ENCODE measurements around the gene PLPPR1. TPM values are rescaled to one million over a fixed set of nuclear protein-coding genes. Genes with fewer than 3 reads are reported as not detected.

The PLPPR1 gene
- total and polyA plus RNA-seq, 2 of the 4 experiments (the other 2 are of a cell fraction): not detected

DNA sequence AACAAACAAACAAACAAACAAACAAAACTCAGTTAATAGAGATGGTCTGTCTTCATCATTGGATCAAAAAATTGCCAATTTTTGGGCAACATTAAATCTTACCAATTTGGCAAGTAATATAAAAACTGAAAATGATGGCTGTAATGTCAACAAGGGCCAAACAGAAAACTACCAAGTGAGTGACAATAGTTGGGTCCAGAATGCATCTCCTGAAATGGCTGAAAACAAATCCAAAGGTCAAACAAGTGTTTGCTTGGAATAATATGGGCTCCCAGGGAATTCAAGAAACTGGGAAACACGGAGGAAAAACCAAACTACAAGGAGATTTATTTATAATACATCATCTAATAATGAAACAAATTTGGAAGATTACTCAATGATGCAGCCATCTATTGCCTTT is 331.2 kb downstream of the PLPPR1 start:
- POLR2A ChIA-PET (ENCODE audit: unreplicated experiment): no interaction called here
- ATAC-seq (ENCODE audit: low read depth) (no peak), DNase-seq (no peak)
- H4K91ac ChIP-seq (ENCODE audit: insufficient read depth, low read depth, low read length): no peak overlapping the region
- H4K20me1 ChIP-seq (ENCODE audit: insufficient read depth, low read length): no peaks in the 10 kb centered on the region
- no peak overlapping the region for H3K9ac ChIP-seq (ENCODE audit: low read depth, low read length)
- TF ChIP-seq RFX5 (IDR thresholded peaks at IDR 0.05; ENCODE audit: low read depth, low read length) (no peak), RAD21 (IDR thresholded peaks at IDR 0.05; ENCODE audit: low read length) (no peak), MAZ (IDR thresholded peaks at IDR 0.05; ENCODE audit: borderline replicate concordance, low read depth, low read length) (no peak), FOS (IDR thresholded peaks at IDR 0.05; ENCODE audit: low read depth, low read length) (no peak), BHLHE40 (IDR thresholded peaks at IDR 0.05; ENCODE audit: low read depth, low read length) (no peak), NFE2L2 (IDR thresholded peaks at IDR 0.05; ENCODE audit: low read depth, low read length) (no peak), MXI1 (IDR thresholded peaks at IDR 0.05; ENCODE audit: borderline replicate concordance, low read depth, low read length) (no peak), CEBPB (IDR thresholded peaks at IDR 0.05; ENCODE audit: low read depth, low read length) (no peak), CHD1 (IDR thresholded peaks at IDR 0.05; ENCODE audit: low read depth, low read length) (no peak), SMC3 (IDR thresholded peaks at IDR 0.05; ENCODE audit: low read depth, low read length) (no peak), MAFK (IDR thresholded peaks at IDR 0.05; ENCODE audit: low read depth, low read length) (no peak), POLR2A (IDR thresholded peaks at IDR 0.05; ENCODE audit: low read depth, low read length) (no peak), RCOR1 (IDR thresholded peaks at IDR 0.05; ENCODE audit: insufficient replicate concordance, low read length) (no peak)
- TF ChIP-seq, protein P1, sequence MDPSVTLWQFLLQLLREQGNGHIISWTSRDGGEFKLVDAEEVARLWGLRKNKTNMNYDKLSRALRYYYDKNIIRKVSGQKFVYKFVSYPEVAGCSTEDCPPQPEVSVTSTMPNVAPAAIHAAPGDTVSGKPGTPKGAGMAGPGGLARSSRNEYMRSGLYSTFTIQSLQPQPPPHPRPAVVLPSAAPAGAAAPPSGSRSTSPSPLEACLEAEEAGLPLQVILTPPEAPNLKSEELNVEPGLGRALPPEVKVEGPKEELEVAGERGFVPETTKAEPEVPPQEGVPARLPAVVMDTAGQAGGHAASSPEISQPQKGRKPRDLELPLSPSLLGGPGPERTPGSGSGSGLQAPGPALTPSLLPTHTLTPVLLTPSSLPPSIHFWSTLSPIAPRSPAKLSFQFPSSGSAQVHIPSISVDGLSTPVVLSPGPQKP (IDR thresholded peaks at IDR 0.05; ENCODE audit: borderline replicate concordance, low read depth, low read length): no peak
- TF ChIP-seq, protein P2, sequence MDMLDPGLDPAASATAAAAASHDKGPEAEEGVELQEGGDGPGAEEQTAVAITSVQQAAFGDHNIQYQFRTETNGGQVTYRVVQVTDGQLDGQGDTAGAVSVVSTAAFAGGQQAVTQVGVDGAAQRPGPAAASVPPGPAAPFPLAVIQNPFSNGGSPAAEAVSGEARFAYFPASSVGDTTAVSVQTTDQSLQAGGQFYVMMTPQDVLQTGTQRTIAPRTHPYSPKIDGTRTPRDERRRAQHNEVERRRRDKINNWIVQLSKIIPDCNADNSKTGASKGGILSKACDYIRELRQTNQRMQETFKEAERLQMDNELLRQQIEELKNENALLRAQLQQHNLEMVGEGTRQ (IDR thresholded peaks at IDR 0.05; ENCODE audit: low read depth, low read length): no peak
- TF ChIP-seq, protein P3, sequence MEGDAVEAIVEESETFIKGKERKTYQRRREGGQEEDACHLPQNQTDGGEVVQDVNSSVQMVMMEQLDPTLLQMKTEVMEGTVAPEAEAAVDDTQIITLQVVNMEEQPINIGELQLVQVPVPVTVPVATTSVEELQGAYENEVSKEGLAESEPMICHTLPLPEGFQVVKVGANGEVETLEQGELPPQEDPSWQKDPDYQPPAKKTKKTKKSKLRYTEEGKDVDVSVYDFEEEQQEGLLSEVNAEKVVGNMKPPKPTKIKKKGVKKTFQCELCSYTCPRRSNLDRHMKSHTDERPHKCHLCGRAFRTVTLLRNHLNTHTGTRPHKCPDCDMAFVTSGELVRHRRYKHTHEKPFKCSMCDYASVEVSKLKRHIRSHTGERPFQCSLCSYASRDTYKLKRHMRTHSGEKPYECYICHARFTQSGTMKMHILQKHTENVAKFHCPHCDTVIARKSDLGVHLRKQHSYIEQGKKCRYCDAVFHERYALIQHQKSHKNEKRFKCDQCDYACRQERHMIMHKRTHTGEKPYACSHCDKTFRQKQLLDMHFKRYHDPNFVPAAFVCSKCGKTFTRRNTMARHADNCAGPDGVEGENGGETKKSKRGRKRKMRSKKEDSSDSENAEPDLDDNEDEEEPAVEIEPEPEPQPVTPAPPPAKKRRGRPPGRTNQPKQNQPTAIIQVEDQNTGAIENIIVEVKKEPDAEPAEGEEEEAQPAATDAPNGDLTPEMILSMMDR (conservative IDR thresholded peaks at IDR 0.05; ENCODE audit: low read depth, low read length): no peak
- no CpG with 5 or more reads among the region's 1 CpG for WGBS, 2 experiments (ENCODE audit: extremely low coverage in 2 of 2, insufficient read length in 1 of 2)
- H3K14ac ChIP-seq (replicated peaks; ENCODE audit: low read depth, low read length): no peak overlapping the region
- in situ Hi-C loops (cut with MboI; ENCODE audit: low sequenced_read_pairs) (no loop called here), intact Hi-C loops (cut with micrococcal nuclease) (no loop called here), dilution Hi-C loops (cut with HindIII; ENCODE audit: low sequenced_read_pairs, unreplicated experiment) (no loop called here)
- H3K27me3 ChIP-seq (ENCODE audit: control insufficient read depth, insufficient read depth, low read length): no peaks in the 10 kb centered on the region
- H3K4me3 ChIP-seq (ENCODE audit: insufficient read depth, low read depth, low read length): no peak overlapping the region
- no peak overlapping the region for H4K8ac ChIP-seq (ENCODE audit: low read depth in 2 of 2, low read length in 2 of 2)
- no TSS peak for BruUV-seq (replicated peaks)
- H2AK9ac ChIP-seq (replicated peaks; ENCODE audit: low read depth, low read length, poor library complexity): no peak overlapping the region
- H3K9me3 ChIP-seq (ENCODE audit: control insufficient read depth, insufficient read depth, low read length): no peaks in the 10 kb centered on the region
- H3K27ac ChIP-seq (ENCODE audit: insufficient read depth, low read length): no peak overlapping the region
- no peak overlapping the region for H4K5ac ChIP-seq (ENCODE audit: low read depth, low read length)
- H2BK20ac ChIP-seq (ENCODE audit: low read depth, low read length): no peak overlapping the region
- CTCF ChIA-PET: no interaction called here
- no peaks in the 10 kb centered on the region for H3K79me1 ChIP-seq (ENCODE audit: low read depth in 1 of 2, low read length in 2 of 2)
- no peak overlapping the region for H3K4me2 ChIP-seq (ENCODE audit: low read depth, low read length)
- H2BK5ac ChIP-seq (ENCODE audit: low read depth, low read length, poor library complexity, severe bottlenecking): no peak overlapping the region
- no peak overlapping the region for H2AK5ac ChIP-seq (ENCODE audit: low read depth, low read length)
- no peak overlapping the region for H3K23ac ChIP-seq (ENCODE audit: low read depth, low read length)
- no peak overlapping the region for H2AFZ ChIP-seq (replicated peaks; ENCODE audit: low read length, poor library complexity)
- no peak overlapping the region for H3K56ac ChIP-seq (ENCODE audit: extremely low read depth, insufficient read depth, low read length)
- H3K9me1 ChIP-seq (ENCODE audit: insufficient read depth, low read length): no peaks in the 10 kb centered on the region
- no peak overlapping the region for H3K18ac ChIP-seq (ENCODE audit: low read depth, low read length)
- H3K36me3 ChIP-seq (ENCODE audit: control insufficient read depth, insufficient read depth, low read length): no peaks in the 10 kb centered on the region
- H2BK120ac ChIP-seq (ENCODE audit: low read depth, low read length): no peak overlapping the region
- H3K4me1 ChIP-seq (ENCODE audit: control insufficient read depth, insufficient read depth, low read length): no peaks in the 10 kb centered on the region
- H3K4ac ChIP-seq (ENCODE audit: low read depth, low read length): no peak overlapping the region
- no peak overlapping the region for H2BK15ac ChIP-seq (ENCODE audit: low read depth, low read length)
